ES-I3 (cell line): ENCODE measurements around the gene CNTNAP2.
"Not testable (repeated sequence)": the region's sequence is repeated elsewhere in the genome, so short reads cannot be mapped to it uniquely, and the experiment has no call there.

Experiments used
- H3K36me3 ChIP-seq: 2 replicates; pipeline ENCODE4 v1.6.1; 2013; ENCODE audit warnings: mild to moderate bottlenecking, low read length, control low read depth, moderate library complexity; ENCODE audit not compliant: insufficient read depth
- H3K4me1 ChIP-seq: 2 replicates; pipeline ENCODE4 v1.6.1; 2013; ENCODE audit warnings: mild to moderate bottlenecking, control low read depth, low read length; ENCODE audit not compliant: insufficient read depth
- H3K9ac ChIP-seq: 2 replicates; pipeline ENCODE4 v1.6.1; 2013; ENCODE audit warnings: low read depth, mild to moderate bottlenecking, low read length, moderate library complexity
- H3K9me3 ChIP-seq: 2 replicates; pipeline ENCODE4 v1.6.1; 2013; ENCODE audit warnings: mild to moderate bottlenecking, low read length, moderate library complexity; ENCODE audit not compliant: control insufficient read depth, insufficient read depth

Gene CNTNAP2

GRCh38 chr7:148288592-148289151, 2172.1 kb downstream of the CNTNAP2 start:
- H3K4me1 ChIP-seq: peaks cover 7% of the 10 kb centered on the region
- no peaks in the 10 kb centered on the region for H3K36me3 ChIP-seq
- H3K9ac ChIP-seq: no peak overlapping the region
- H3K9me3 ChIP-seq: no peaks in the 10 kb centered on the region

GRCh38 chr7:148289630-148290029, 2173.0 kb downstream of the CNTNAP2 start:
- Histone ChIP-seq H3K9me3 (no peaks in the 10 kb centered on the region), H3K36me3 (no peaks in the 10 kb centered on the region), H3K9ac (no peak overlapping the region), H3K4me1 (peaks cover 7% of the 10 kb centered on the region)

- H3K9me3 ChIP-seq: no peaks in the 10 kb centered on the region
- no peak overlapping the region for H3K9ac ChIP-seq
- H3K36me3 ChIP-seq: no peaks in the 10 kb centered on the region
- peaks cover 7% of the 10 kb centered on the region for H3K4me1 ChIP-seq
Observed at GRCh38 chr7:148290538-148290937, 2173.9 kb downstream of the CNTNAP2 start.

- no peak overlapping the region for H3K9ac ChIP-seq
- peaks cover 7% of the 10 kb centered on the region for H3K4me1 ChIP-seq
- H3K9me3 ChIP-seq: no peaks in the 10 kb centered on the region
- no peaks in the 10 kb centered on the region for H3K36me3 ChIP-seq
Observed at GRCh38 chr7:148291799-148292198, 2175.2 kb downstream of the CNTNAP2 start.

- H3K4me1 ChIP-seq: peaks cover 10% of the 10 kb centered on the region; the same call in 1 of the 2 replicates
- H3K9me3 ChIP-seq: no peaks in the 10 kb centered on the region
- H3K36me3 ChIP-seq: no peaks in the 10 kb centered on the region
- no peak overlapping the region for H3K9ac ChIP-seq
Observed at GRCh38 chr7:148296994-148297644, 2180.5 kb downstream of the CNTNAP2 start.

GRCh38 chr7:148298768-148299167, 2182.2 kb downstream of the CNTNAP2 start:
- not testable (repeated sequence) for H3K9me3 ChIP-seq, H3K36me3 ChIP-seq, H3K9ac ChIP-seq, H3K4me1 ChIP-seq

GRCh38 chr7:148299350-148300276, 2183.0 kb downstream of the CNTNAP2 start:
- Histone ChIP-seq H3K9ac (no peak overlapping the region), H3K36me3 (no peaks in the 10 kb centered on the region), H3K4me1 (peaks cover 10% of the 10 kb centered on the region; the same call in 1 of the 2 replicates), H3K9me3 (no peaks in the 10 kb centered on the region)

GRCh38 chr7:148302436-148302835, 2185.8 kb downstream of the CNTNAP2 start:
- not testable (repeated sequence) for H3K4me1 ChIP-seq, H3K9me3 ChIP-seq, H3K9ac ChIP-seq, H3K36me3 ChIP-seq

- Histone ChIP-seq H3K9me3 (no peaks in the 10 kb centered on the region), H3K4me1 (peaks cover 10% of the 10 kb centered on the region; the same call in 1 of the 2 replicates), H3K36me3 (no peaks in the 10 kb centered on the region), H3K9ac (no peak overlapping the region)
Observed at GRCh38 chr7:148303295-148304082, 2186.9 kb downstream of the CNTNAP2 start.

- Histone ChIP-seq H3K9ac (no peak overlapping the region), H3K36me3 (no peaks in the 10 kb centered on the region), H3K9me3 (no peaks in the 10 kb centered on the region), H3K4me1 (peaks cover 10% of the 10 kb centered on the region; the same call in 1 of the 2 replicates)
Observed at GRCh38 chr7:148304083-148304335, 2187.4 kb downstream of the CNTNAP2 start.

- Histone ChIP-seq H3K9me3 (no peaks in the 10 kb centered on the region), H3K36me3 (no peaks in the 10 kb centered on the region), H3K4me1 (peaks cover 8% of the 10 kb centered on the region; the same call in 1 of the 2 replicates), H3K9ac (no peak overlapping the region)
Observed at GRCh38 chr7:148304456-148304855, 2187.9 kb downstream of the CNTNAP2 start.

- H3K9me3 ChIP-seq: no peaks in the 10 kb centered on the region
- no peaks in the 10 kb centered on the region for H3K4me1 ChIP-seq
- no peak overlapping the region for H3K9ac ChIP-seq
- H3K36me3 ChIP-seq: no peaks in the 10 kb centered on the region
Observed at GRCh38 chr7:148306759-148307158, 2190.2 kb downstream of the CNTNAP2 start.

GRCh38 chr7:148318102-148318811, 2201.7 kb downstream of the CNTNAP2 start:
- Histone ChIP-seq H3K9ac (no peak overlapping the region), H3K4me1 (peaks cover 25% of the 10 kb centered on the region), H3K36me3 (no peaks in the 10 kb centered on the region), H3K9me3 (no peaks in the 10 kb centered on the region)

- Histone ChIP-seq H3K9me3 (no peaks in the 10 kb centered on the region), H3K4me1 (peaks cover 25% of the 10 kb centered on the region), H3K9ac (no peak overlapping the region), H3K36me3 (no peaks in the 10 kb centered on the region)
Observed at GRCh38 chr7:148318838-148319237, 2202.2 kb downstream of the CNTNAP2 start.
